IPS DF 4.7 (cell line): ENCODE results near the gene PCDHGA1.
"Not testable (repeated sequence)": the region's sequence is repeated elsewhere in the genome, so short reads cannot be mapped to it uniquely, and the experiment has no call there.

Source experiments
- DNase-seq: peaks from one replicate; pipeline ENCODE4 v3.0.0-alpha.2; 2013; ENCODE audit warnings: low spot score; ENCODE audit errors: extremely low read depth

PCDHGA1 gene

DNA sequence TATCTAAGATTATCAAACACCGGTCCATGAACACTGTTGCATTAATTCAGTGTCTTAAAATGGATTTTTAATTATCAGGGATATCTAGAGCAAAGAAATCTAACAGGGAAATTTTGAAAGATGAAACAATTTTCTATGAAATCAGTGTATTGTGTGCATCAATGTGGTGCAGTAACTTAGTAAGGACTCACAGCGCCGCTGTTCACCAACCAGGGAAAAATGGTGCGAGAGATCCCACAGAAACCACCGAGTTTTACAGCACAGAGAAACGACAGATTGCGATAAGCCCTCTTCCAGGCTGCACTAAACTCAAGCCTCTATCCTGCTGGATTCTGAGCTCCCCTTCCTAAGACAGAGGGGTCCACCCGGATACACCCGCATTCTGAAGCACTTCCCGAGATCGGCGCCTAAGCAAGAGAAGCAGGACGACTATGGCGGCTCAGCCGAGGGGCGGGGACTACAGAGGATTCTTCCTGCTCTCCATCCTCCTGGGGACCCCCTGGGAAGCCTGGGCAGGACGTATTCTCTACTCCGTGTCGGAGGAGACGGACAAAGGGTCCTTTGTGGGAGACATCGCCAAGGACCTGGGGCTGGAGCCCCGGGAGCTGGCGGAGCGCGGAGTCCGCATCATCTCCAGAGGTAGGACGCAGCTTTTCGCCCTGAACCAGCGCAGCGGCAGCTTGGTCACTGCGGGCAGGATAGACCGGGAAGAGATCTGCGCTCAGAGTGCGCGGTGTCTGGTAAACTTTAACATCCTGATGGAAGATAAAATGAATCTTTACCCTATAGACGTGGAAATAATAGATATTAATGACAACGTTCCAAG lies 52.4 kb downstream of the PCDHGA1 start, which contains the start of gene PCDHGA7:
Gene PCDHGA7, plus strand, starts transcription at position 274 of the 826 bp plus-strand sequence. Its CDS starts 158 bp downstream, at position 432.
- DNase-seq, result no peak

DNA sequence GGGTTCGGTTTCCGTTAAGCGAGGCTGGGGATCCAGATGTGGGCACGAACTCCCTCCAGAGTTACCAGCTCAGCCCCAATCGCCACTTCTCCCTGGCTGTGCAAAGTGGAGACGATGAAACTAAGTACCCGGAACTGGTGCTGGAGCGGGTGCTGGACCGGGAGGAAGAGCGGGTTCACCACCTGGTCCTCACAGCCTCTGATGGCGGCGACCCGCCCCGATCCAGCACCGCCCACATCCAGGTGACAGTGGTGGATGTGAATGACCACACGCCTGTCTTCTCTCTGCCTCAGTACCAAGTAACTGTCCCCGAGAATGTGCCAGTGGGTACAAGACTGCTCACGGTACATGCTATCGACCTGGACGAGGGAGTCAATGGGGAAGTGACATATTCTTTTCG lies 53.0 kb downstream of the PCDHGA1 start:
- DNase-seq, result no peak

DNA sequence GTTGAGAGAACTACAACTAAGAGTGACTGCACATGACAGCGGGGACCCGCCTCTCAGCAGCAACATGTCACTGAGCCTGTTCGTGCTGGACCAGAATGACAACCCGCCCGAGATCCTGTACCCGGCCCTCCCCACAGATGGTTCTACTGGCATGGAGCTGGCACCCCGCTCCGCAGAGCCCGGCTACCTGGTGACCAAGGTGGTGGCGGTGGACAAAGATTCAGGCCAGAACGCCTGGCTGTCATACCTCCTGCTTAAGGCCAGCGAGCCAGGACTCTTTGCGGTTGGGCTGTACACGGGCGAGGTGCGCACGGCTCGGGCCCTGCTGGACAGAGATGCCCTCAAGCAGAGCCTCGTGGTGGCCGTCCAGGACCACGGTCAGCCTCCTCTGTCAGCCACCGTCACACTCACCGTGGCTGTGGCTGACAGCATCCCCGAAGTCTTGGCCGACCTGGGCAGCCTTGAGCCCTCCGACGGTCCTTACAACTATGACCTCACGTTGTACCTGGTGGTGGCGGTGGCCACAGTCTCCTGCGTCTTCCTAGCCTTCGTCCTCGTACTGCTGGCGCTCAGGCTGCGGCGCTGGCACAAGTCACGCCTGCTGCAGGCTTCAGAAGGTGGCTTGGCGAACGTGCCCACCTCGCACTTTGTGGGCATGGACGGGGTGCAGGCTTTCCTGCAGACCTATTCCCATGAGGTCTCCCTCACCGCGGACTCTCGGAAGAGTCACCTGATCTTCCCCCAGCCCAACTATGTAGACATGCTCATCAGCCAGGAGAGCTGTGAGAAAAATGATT lies 54.4 kb downstream of the PCDHGA1 start:
- DNase-seq, result no peak

DNA sequence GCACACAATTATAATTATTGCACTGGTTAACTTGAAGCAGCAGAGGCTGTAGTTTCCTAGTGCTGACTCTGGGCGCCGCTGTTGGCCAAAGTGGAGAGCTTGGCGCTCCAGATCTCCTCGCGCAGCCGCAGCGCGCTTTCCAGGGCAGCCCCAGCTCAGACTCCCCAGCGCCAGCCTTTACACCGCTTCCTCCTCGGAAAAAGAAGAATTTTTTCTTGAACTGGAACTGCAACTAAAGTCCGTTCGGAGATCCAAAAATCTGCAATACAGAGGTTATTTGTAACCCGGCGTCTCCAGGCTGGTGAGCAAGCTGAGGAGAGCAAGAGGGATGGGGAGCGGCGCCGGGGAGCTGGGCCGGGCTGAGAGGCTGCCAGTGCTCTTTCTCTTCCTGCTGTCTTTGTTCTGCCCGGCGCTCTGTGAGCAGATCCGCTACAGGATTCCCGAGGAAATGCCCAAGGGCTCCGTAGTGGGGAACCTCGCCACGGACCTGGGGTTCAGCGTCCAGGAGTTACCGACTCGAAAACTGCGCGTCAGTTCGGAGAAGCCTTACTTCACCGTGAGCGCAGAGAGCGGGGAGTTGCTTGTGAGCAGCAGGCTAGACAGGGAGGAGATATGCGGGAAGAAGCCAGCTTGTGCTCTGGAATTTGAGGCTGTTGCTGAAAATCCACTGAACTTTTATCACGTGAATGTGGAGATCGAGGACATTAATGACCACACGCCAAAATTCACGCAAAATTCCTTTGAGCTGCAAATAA lies 57.4 kb downstream of the PCDHGA1 start, which contains the start of gene PCDHGB4:
Gene PCDHGB4, plus strand, starts transcription at position 142 of the 755 bp plus-strand sequence. Its CDS starts 187 bp downstream, at position 329.
- not testable (repeated sequence) for DNase-seq

DNA sequence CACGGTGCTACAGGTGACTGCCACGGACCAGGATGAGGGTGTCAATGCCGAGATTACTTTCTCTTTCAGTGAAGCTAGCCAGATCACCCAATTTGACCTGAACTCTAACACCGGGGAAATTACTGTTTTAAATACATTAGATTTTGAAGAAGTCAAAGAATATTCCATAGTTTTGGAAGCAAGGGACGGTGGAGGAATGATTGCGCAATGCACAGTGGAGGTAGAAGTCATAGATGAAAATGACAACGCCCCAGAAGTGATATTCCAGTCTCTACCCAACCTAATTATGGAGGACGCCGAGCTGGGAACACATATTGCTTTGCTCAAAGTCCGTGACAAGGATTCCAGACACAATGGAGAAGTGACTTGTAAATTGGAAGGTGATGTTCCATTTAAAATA lies 58.3 kb downstream of the PCDHGA1 start:
- DNase-seq, result no peak

DNA sequence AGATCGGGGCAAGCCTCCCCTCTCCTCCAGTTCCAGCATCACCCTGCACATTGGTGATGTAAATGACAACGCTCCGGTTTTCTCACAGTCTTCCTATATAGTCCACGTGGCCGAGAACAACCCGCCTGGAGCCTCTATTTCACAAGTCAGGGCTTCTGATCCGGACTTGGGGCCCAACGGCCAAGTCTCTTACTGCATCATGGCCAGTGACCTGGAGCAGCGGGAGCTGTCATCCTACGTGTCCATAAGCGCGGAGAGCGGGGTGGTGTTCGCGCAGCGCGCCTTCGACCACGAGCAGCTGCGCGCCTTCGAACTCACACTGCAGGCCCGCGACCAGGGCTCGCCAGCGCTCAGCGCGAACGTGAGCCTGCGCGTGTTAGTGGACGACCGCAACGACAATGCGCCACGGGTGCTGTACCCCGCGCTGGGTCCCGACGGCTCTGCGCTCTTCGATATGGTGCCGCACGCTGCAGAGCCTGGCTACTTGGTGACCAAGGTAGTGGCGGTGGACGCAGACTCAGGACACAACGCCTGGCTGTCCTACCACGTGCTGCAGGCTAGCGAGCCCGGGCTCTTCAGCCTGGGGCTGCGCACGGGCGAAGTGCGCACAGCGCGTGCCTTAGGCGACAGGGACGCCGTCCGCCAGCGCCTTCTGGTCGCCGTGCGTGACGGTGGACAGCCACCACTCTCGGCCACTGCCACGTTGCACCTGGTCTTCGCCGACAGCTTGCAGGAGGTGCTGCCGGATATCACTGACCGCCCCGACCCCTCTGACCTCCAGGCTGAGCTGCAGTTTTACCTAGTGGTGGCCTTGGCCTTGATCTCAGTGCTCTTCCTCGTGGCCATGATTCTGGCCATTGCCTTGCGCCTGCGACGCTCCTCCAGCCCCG lies 59.1 kb downstream of the PCDHGA1 start:
- no peak for DNase-seq

DNA sequence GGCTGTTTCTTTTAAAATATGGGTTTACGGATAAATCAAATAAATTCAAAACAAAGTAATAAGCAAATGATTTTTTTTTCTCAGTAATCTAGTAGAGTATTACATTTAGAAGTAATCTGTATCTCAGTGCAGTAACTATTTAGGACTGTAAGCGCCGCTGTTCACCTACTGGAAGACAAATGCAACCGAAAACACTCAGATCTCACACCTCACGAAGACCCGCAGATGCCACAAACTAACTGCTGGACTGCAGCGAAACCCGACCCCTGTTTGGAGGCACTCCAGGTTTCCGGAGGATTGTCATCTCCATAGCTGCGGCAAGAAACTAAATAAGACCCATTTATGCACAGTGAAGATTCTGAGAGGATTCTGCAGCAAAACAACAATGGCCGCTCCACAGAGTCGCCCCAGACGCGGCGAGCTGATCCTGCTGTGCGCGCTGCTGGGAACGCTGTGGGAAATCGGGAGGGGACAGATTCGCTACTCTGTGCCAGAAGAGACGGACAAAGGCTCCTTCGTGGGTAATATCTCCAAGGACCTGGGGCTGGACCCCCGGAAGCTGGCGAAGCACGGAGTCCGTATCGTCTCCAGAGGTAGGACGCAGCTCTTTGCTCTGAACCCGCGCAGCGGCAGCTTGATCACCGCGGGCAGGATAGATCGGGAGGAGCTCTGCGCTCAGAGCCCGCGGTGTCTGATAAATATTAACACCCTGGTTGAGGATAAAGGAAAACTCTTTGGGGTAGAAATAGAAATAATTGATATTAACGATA lies 62.3 kb downstream of the PCDHGA1 start, which contains the start of gene PCDHGA8:
Gene PCDHGA8, plus strand, starts transcription at position 205 of the 770 bp plus-strand sequence. Its CDS starts 181 bp downstream, at position 386.
- DNase-seq, result no peak

DNA sequence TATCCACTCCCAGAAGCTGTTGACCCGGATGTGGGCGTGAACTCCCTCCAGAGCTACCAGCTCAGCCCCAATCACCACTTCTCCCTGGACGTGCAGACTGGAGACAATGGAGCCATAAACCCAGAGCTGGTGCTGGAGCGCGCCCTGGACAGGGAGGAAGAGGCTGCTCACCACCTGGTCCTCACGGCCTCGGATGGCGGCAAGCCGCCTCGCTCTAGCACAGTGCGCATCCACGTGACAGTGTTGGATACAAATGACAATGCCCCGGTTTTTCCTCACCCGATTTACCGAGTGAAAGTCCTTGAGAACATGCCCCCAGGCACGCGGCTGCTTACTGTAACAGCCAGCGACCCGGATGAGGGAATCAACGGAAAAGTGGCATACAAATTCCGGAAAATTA lies 63.0 kb downstream of the PCDHGA1 start:
- DNase-seq, result no peak

DNA sequence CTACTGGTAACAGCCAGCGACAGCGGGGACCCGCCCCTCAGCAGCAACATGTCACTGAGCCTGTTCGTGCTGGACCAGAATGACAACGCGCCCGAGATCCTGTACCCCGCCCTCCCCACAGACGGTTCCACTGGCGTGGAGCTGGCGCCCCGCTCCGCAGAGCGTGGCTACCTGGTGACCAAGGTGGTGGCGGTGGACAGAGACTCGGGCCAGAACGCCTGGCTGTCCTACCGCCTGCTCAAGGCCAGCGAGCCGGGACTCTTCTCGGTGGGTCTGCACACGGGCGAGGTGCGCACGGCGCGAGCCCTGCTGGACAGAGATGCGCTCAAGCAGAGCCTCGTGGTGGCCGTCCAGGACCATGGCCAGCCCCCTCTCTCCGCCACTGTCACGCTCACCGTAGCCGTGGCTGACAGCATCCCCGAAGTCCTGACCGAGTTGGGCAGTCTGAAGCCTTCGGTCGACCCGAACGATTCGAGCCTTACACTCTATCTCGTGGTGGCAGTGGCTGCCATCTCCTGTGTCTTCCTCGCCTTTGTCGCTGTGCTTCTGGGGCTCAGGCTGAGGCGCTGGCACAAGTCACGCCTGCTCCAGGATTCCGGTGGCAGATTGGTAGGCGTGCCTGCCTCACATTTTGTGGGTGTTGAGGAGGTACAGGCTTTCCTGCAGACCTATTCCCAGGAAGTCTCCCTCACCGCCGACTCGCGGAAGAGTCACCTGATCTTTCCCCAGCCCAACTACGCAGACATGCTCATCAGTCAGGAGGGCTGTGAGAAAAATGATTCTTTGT lies 64.3 kb downstream of the PCDHGA1 start:
- DNase-seq, result not testable (repeated sequence)

DNA sequence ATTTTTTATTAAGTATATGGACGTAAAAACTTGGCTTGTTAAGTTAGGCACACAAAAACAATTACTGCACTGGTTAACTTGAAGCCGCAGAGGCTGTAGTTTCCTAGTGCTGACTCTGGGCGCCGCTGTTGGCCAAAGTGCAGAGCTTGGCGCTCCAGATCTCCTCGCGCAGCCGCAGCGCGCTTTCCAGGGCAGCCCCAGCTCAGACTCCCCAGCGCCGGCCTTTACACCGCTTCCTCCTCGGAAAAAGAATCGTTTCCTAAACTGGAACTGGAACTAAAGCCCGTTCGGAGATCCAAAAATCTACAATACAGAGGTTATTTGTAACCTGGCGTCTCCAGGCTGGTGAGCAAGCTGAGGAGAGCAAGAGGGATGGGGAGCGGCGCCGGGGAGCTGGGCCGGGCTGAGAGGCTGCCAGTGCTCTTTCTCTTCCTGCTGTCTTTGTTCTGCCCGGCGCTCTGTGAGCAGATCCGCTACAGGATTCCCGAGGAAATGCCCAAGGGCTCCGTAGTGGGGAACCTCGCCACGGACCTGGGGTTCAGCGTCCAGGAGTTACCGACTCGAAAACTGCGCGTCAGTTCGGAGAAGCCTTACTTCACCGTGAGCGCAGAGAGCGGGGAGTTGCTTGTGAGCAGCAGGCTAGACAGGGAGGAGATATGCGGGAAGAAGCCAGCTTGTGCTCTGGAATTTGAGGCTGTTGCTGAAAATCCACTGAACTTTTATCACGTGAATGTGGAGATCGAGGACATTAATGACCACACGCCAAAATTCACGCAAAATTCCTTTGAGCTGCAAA lies 67.6 kb downstream of the PCDHGA1 start, which contains the start of gene PCDHGB5:
Gene PCDHGB5, plus strand, starts transcription at position 192 of the 796 bp plus-strand sequence. Its CDS starts 181 bp downstream, at position 373.
- DNase-seq, result not testable (repeated sequence)

DNA sequence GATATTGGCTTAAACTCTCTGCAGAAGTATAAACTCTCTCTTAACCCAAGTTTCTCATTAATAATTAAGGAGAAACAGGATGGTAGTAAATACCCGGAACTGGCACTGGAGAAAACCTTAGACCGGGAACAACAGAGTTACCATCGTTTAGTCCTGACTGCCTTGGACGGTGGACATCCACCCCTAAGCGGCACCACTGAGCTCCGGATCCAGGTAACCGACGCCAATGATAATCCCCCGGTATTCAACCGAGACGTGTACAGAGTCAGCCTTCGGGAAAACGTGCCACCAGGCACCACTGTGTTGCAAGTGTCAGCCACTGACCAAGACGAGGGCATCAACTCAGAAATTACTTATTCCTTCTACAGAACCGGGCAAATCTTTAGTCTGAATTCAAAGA lies 68.3 kb downstream of the PCDHGA1 start:
- DNase-seq, result no peak

DNA sequence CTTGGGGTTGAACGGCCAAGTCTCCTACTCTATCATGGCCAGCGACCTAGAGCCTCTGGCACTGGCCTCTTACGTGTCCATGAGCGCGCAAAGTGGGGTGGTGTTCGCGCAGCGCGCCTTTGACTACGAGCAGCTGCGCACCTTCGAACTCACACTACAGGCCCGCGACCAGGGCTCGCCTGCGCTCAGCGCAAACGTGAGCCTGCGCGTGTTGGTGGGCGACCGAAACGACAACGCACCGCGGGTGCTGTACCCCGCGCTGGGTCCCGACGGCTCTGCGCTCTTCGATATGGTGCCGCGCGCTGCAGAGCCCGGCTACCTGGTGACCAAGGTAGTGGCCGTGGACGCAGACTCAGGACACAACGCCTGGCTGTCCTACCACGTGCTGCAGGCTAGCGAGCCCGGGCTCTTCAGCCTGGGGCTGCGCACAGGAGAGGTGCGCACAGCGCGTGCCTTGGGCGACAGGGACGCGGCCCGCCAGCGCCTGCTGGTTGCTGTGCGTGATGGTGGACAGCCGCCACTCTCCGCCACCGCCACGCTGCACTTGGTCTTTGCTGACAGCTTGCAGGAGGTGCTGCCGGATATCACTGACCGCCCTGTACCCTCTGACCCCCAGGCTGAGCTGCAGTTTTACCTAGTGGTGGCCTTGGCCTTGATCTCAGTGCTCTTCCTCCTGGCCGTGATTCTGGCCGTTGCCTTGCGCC lies 69.4 kb downstream of the PCDHGA1 start:
- DNase-seq, result no peak

DNA sequence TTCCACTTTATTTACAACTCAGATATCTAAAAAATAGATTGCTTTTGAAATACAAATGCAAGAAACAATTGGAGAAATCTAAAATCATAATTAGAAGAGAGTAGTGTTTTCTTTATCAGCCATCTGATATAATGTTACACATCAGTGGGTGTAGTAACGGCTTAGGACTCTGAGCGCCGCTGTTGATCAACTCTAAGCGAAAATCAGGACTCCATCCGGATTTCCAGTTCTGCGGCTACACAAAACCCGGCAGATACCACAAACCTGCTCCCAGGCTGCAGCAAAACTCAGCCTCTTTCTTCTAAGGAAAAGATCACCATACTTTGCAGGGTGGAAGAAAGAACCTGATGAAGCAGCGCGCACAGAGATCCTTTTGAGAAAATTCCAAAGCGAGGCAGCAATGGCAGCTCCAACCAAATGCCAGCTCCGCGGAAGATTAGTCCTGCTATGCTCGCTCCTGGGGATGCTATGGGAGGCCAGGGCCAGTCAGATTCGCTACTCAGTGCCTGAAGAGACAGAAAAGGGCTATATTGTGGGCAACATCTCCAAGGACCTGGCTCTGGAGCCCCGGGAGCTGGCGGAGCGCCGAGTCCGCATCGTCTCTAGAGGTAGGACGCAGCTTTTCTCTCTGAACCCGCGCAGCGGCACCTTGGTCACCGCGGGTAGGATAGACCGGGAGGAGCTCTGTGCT lies 72.4 kb downstream of the PCDHGA1 start, which contains the start of gene PCDHGA9:
Gene PCDHGA9, plus strand, starts transcription at position 226 of the 691 bp plus-strand sequence. Its CDS starts 175 bp downstream, at position 401.
- DNase-seq, result no peak

DNA sequence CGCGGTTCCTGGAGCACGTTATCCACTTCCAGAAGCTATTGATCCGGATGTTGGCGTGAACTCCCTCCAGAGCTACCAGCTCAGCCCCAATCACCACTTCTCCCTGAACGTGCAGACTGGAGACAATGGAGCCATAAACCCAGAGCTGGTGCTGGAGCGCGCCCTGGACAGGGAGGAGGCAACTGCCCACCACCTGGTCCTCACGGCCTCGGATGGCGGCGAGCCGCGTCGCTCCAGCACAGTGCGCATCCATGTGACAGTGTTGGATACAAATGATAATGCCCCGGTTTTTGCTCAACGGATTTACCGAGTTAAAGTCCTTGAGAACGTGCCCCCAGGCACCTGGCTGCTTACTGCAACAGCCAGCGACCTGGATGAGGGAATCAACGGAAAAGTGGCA lies 73.1 kb downstream of the PCDHGA1 start:
- no peak for DNase-seq

DNA sequence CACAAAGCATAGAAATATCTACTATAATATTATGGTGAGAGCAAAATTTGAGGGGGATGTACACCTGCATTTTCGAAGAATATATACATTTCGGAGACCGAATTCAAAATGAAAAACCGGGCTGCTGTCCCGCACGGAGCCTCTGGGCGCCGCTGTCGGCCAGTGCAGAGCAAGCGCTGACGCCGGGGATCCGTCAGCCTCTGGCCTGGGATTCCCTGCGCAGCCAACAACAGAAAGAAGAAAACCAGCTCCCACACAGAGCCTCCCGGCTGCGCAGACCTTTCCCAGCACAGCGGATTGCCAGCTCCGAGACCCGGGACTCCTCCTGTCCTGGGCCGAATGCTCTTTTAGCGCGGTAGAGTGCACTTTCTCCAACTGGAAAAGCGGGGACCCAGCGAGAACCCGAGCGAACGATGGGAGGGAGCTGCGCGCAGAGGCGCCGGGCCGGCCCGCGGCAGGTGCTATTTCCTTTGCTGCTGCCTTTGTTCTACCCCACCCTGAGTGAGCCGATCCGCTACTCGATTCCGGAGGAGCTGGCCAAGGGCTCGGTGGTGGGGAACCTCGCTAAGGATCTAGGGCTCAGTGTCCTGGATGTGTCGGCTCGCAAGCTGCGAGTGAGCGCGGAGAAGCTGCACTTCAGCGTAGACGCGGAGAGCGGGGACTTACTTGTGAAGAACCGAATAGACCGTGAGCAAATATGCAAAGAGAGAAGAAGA lies 77.6 kb downstream of the PCDHGA1 start, which contains the start of gene PCDHGB6:
Gene PCDHGB6, plus strand, starts transcription at position 232 of the 716 bp plus-strand sequence. Its CDS starts 182 bp downstream, at position 414.
- DNase-seq, result not testable (repeated sequence)
